ENCODE results near the gene RAB3IP. TPM values are rescaled to one million over a fixed set of nuclear protein-coding genes. Genes with fewer than 3 reads are reported as not detected.
"Not testable (repeated sequence)": the region's sequence is repeated elsewhere in the genome, so short reads cannot be mapped to it uniquely, and the experiment has no call there.

RAB3IP gene
- polyA plus RNA-seq, 3 donors: 79.5 to 87.0 (median 85.4) TPM

- peak in 1 of 3 donors; percentile 16 for DNase-seq (ENCODE audit: low read depth in 3 of 3, low spot score in 2 of 3)
Measured at GRCh38 chr12:69834147-69834546, 95.5 kb downstream of the RAB3IP start.

DNA sequence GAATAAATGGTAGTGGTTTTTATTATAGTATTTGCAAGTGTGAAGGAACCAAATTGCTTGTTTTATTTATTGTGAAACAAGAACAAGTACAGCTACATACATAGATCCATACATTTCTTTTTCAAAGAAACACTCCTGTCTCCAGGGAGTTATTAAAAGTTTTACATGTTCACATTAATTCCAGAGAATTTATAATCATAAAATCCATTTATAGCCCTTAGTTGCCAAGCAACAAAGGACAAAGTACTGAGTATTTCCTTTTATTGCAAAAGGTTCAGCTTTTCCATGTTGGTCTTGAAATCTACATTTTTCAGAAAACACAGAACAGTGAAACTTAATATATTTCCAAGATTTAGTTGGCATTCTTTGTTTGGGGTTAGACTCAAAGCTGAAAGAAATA is 95.9 kb downstream of the RAB3IP start:
- DNase-seq (ENCODE audit: low read depth in 3 of 3, low spot score in 2 of 3): peak in 1 of 3 donors; percentile 10

- DNase-seq (ENCODE audit: low read depth in 3 of 3, low spot score in 2 of 3): no peak
Measured at GRCh38 chr12:69835081-69835480, 96.4 kb downstream of the RAB3IP start.

DNA sequence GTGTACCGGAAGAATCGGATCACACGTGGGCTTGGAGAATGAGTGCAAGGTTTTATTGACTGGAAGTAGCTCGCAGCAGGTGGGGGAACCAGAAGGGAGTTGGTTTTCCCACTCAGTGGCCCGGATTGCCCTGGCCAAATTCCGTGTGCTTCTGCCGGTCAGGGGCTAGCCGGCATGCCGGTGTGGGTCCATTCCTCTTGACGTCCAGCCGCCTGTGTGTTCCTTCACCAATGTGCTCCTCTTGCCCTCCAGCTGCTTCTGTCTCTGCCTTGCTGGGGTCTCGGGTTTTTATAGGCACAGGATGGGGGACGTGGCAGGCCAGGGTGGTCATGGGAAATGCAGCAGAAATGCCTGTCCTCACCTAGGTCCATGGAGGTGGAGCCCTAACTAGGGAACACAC is 97.4 kb downstream of the RAB3IP start:
- no peak for DNase-seq (ENCODE audit: low read depth in 3 of 3, low spot score in 2 of 3)

DNA sequence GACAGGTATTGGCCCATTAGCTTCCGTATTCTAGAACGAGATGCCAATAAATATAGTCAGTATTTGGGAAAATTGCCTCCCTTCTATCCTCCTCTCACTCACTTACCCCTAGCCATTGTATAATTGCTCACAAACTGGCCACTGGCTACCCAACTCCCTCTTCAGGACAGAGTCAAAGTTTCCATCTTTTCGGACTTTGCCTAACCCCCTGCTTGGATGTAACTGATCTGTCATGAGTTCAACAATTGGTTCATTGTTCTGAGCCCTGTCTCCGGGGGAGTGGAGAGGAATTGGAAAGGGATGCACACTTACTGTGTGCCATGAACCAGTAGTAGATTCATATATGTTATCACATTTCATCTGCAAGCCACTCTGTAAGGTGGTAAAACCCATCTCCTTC is 98.5 kb downstream of the RAB3IP start:
- no peak for DNase-seq (ENCODE audit: low read depth in 3 of 3, low spot score in 2 of 3)

DNA sequence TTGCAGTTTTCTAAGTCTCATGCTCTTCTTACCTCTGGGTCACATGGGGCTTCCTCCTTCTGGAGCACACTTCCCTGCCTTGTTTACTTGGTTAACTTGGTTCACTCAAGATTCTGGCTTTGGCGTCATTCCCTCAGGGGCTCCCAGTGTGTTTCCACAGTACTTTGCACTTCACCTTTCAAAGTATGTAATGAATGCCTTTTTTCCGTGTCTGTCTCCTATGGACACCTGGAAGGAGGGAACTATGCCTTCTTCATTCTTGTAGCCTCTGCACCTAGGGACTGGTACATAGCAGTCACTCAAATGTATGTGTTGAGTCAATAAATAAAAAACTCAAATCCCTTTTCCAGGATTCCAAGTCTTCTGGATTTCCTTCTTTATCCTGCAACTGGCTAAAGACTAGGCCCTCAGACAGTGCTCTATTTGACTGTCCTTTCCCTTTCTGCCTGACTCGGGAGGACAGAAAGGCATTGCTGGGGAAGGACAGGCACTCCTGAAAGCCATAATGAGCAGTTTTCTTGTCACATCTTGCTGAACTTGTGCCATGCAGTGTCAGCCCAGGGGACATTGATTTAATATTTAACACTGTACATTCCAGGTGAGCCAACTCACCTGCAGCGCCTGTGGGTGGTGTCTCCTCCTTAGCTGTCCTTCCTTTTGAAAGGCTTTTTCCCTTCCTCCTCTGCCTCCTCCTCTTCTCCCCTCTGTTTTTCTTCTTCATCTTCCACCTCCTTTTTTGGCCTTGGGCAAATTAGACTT is 99.2 kb downstream of the RAB3IP start:
- no peak for DNase-seq (ENCODE audit: low read depth in 3 of 3, low spot score in 2 of 3)

- no peak for DNase-seq (ENCODE audit: low read depth in 3 of 3, low spot score in 2 of 3)
Measured at GRCh38 chr12:69840727-69841126, 102.1 kb downstream of the RAB3IP start.

DNA sequence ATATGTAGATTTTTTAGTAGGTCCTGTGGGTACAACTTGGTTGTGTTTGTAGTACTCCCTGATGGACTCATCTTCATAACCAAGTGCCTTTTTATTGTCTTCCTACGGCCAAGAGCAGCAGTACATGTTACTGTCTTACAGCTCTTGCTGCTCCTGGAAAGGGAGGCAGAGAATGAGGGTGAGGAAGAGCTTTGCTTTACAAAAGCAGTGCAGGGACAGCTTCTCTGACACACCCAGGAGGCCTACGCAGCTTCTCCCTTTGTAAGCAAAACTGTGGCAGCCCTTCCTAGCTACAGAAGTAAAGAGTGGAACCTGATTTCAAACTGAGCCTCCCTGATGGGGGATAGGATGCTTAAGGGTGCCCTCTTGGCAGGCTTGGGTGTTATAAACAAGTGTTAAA is 104.9 kb downstream of the RAB3IP start:
- DNase-seq (ENCODE audit: low read depth in 3 of 3, low spot score in 2 of 3): no peak

GRCh38 chr12:69844416-69844815 is 105.8 kb downstream of the RAB3IP start:
- no peak for DNase-seq (ENCODE audit: low read depth in 3 of 3, low spot score in 2 of 3)

GRCh38 chr12:69844836-69845235 is 106.2 kb downstream of the RAB3IP start:
- DNase-seq (ENCODE audit: low read depth in 3 of 3, low spot score in 2 of 3): no peak

GRCh38 chr12:69846976-69847375 is 108.3 kb downstream of the RAB3IP start:
- no peak for DNase-seq (ENCODE audit: low read depth in 3 of 3, low spot score in 2 of 3)

- no peak for DNase-seq (ENCODE audit: low read depth in 3 of 3, low spot score in 2 of 3)
Measured at GRCh38 chr12:69851976-69852375, 113.3 kb downstream of the RAB3IP start.

DNA sequence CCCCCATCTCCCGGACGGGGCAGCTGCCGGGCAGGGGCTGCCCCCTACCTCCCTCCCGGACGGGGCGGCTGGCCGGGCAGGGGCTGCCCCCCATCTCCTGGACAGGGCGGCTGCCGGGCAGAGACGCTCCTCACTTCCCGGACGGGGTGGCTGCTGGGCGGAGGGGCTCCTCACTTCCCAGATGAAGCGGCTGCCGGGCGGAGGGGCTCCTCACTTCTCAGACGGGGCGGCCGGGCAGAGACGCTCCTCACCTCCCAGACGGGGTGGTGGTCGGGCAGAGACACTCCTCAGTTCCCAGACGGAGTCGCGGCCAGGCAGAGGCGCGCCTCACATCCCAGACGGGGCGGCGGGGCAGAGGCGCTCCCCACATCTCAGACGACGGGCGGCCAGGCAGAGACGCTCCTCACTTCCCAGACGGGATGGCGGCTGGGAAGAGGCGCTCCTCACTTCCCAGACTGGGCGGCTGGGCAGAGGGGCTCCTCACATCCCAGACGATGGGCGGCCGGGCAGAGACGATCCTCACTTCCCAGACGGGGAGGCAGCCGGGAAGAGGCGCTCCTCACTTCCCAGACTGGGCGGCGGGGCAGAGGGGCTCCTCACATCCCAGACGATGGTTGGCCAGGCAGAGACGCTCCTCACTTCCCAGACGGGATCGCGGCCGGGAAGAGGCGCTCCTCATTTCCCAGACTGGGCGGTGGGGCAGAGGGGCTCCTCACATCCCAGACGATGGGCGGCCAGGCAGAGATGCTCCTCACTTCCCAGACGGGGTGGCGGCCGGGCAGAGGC is 114.7 kb downstream of the RAB3IP start:
- not testable (repeated sequence) for DNase-seq (ENCODE audit: low read depth in 3 of 3, low spot score in 2 of 3)

- DNase-seq (ENCODE audit: low read depth in 3 of 3, low spot score in 2 of 3): no peak
Measured at GRCh38 chr12:69866698-69867097, 128.0 kb downstream of the RAB3IP start.

DNA sequence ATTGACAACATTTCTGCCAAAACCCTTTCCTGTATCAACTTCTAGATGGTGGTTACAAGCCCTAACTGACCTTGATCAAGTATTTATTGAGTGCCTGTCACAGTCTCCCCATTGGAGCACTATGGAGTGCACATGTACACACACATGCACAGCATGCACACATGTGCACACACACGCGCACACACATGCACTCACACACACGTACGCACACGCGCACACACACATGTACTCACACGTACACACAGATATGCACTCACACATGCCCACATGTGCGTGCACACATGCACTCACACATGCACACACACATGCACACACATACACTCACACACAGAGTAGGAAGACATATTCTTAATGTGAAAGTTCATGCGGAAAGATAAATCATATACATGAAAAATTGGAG is 130.0 kb downstream of the RAB3IP start:
- DNase-seq (ENCODE audit: low read depth in 3 of 3, low spot score in 2 of 3): no peak

DNA sequence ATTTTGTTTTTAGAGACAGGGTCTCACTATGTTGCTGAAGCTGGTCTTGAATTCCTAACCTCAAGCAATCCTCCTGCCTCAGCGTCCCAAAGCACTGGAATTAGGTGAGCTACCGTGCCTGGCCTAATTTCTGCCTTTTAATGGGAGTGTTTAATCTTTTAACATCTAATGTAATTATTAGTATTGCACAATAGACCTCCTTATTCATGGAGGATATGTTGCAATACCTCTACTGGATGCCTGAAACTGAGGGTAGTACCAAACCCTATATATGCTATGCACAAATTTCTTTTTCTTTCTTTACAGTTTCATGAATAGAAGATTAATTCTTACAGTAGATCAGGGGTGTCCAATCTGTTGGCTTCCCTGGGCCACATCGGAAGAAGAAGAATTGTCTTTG is 134.1 kb downstream of the RAB3IP start:
- no peak for DNase-seq (ENCODE audit: low read depth in 3 of 3, low spot score in 2 of 3)

Other genes starting within 250 kb of the RAB3IP start
- 100 to 1,000 TPM; 265 to 268 (median 267) TPM for gene CCT2, start 153.4 kb upstream of the RAB3IP start, polyA plus RNA-seq (ENCODE audit: insufficient read length in 3 of 3)
- gene LRRC10, start 128.0 kb upstream of the RAB3IP start, polyA plus RNA-seq (ENCODE audit: insufficient read length in 3 of 3): under 1 TPM in 2 of 3 donors, not detected in 1; 0.04 to 0.10 TPM
- under 1 TPM; 0.32 to 0.47 (median 0.46) TPM for gene BEST3, start 39.6 kb upstream of the RAB3IP start, polyA plus RNA-seq (ENCODE audit: insufficient read length in 3 of 3)
- gene MYRFL, start 86.4 kb downstream of the RAB3IP start, polyA plus RNA-seq (ENCODE audit: insufficient read length in 3 of 3): 1 to 10 TPM; 1.1 to 1.9 (median 1.2) TPM